Neural cell (in vitro differentiated cells): ENCODE results near the gene DOK4. TPM values are rescaled to one million over a fixed set of nuclear protein-coding genes. Genes with fewer than 3 reads are reported as not detected.

Experiments
- H2AFZ ChIP-seq: fragments of 200-600, 300-800 bp; sonication (generic), shearing (Covaris generic); 2 replicates; pipeline ENCODE4 v1.6.0; 2014; ENCODE audit warnings: low read depth, mild to moderate bottlenecking, antibody characterized with exemption, low read length, moderate library complexity
- H3F3A ChIP-seq: fragments of 200-600 bp; shearing (Covaris generic); 2 replicates; pipeline ENCODE4 v1.6.1; 2016; ENCODE audit warnings: mild to moderate bottlenecking, moderate library complexity, mixed read lengths, antibody characterized with exemption, low read length; ENCODE audit not compliant: insufficient read depth, poor library complexity, severe bottlenecking
- H3K27ac ChIP-seq: fragments of 200-600, 300-800 bp; sonication (generic), shearing (Covaris generic); 2 replicates; pipeline ENCODE4 v1.5.1; 2014; ENCODE audit warnings: mild to moderate bottlenecking, low read length, moderate library complexity
- H3K27me3 ChIP-seq: fragments of 300-800, 200-600 bp; sonication (generic), shearing (Covaris generic); 2 replicates; pipeline ENCODE4 v1.6.0; 2014; ENCODE audit warnings: mild to moderate bottlenecking, low read depth, low read length, moderate library complexity; ENCODE audit not compliant: insufficient read depth
- H3K36me3 ChIP-seq: fragments of 300-800, 200-600 bp; sonication (generic), shearing (Covaris generic); 2 replicates; pipeline ENCODE4 v1.5.1; 2014; ENCODE audit warnings: mild to moderate bottlenecking, antibody characterized with exemption, low read length, moderate library complexity; ENCODE audit not compliant: insufficient read depth
- H3K4me2 ChIP-seq: fragments of 300-800, 200-600 bp; sonication (generic), shearing (Covaris generic); 2 replicates; pipeline ENCODE4 v1.6.0; 2014; ENCODE audit warnings: mild to moderate bottlenecking, low read length
- H3K4me3 ChIP-seq: fragments of 300-800, 200-600 bp; sonication (generic), shearing (Covaris generic); 2 replicates; pipeline ENCODE4 v1.5.1; 2014; ENCODE audit warnings: mild to moderate bottlenecking, low read length, moderate library complexity
- H3K79me2 ChIP-seq: fragments of 200-600 bp; shearing (Covaris generic); replicated peaks from 2 replicates; pipeline ENCODE4 v1.6.0; 2014; ENCODE audit warnings: mild to moderate bottlenecking, low read length, moderate library complexity; ENCODE audit not compliant: insufficient read depth
- H3K9ac ChIP-seq: fragments of 300-800, 200-600 bp; sonication (generic), shearing (Covaris generic); 2 replicates; pipeline ENCODE4 v1.6.1; 2016; ENCODE audit warnings: mild to moderate bottlenecking, low read length, mixed read lengths
- H3K9me2 ChIP-seq: fragments of 200-600 bp; shearing (Covaris generic); 2 replicates; pipeline ENCODE4 v1.6.1; 2016; ENCODE audit warnings: mild to moderate bottlenecking, low read length, mixed read lengths; ENCODE audit not compliant: insufficient read depth
- H3K9me3 ChIP-seq: fragments of 200-600, 300-800 bp; sonication (generic), shearing (Covaris generic); 2 replicates; pipeline ENCODE4 v1.6.1; 2016; ENCODE audit warnings: mild to moderate bottlenecking, mixed run types, low read length, moderate library complexity, mixed read lengths
- H4K20me1 ChIP-seq: fragments of 200-600 bp; shearing (Covaris generic); 2 replicates; pipeline ENCODE4 v1.6.1; 2016; ENCODE audit warnings: mild to moderate bottlenecking, mixed run types; ENCODE audit not compliant: insufficient read depth
- CTCF ChIP-seq: fragments of 450-650 bp; IDR thresholded peaks from 2 replicates; pipeline ENCODE4 v1.5.1; 2014; ENCODE audit warnings: antibody characterized with exemption, mild to moderate bottlenecking, moderate library complexity; ENCODE audit not compliant: poor library complexity, severe bottlenecking
- EP300 ChIP-seq: fragments of 450-650 bp; conservative IDR thresholded peaks from 2 replicates; pipeline ENCODE4 v1.6.1; 2014; ENCODE audit warnings: antibody characterized with exemption, mild to moderate bottlenecking, moderate library complexity; ENCODE audit not compliant: poor library complexity, severe bottlenecking
- EZH2 ChIP-seq: fragments of 200-600, 300-800 bp; shearing (Covaris generic), sonication (generic); IDR thresholded peaks from 2 replicates; pipeline ENCODE4 v1.6.1; 2014; ENCODE audit warnings: antibody characterized with exemption, low read length, borderline replicate concordance, mild to moderate bottlenecking; ENCODE audit not compliant: insufficient read depth, poor library complexity, severe bottlenecking
- MXI1 ChIP-seq: fragments of 450-650 bp; conservative IDR thresholded peaks from 2 replicates; pipeline ENCODE4 v1.6.1; 2014; ENCODE audit warnings: antibody characterized with exemption, mild to moderate bottlenecking; ENCODE audit not compliant: poor library complexity, severe bottlenecking
- POLR2AphosphoS5 ChIP-seq: IDR thresholded peaks from 2 replicates; pipeline ENCODE4 v1.6.1; 2012
- RAD21 ChIP-seq: fragments of 450-650 bp; conservative IDR thresholded peaks from 2 replicates; pipeline ENCODE4 v1.6.1; 2014; ENCODE audit warnings: antibody characterized with exemption, mild to moderate bottlenecking, moderate library complexity
- SMC3 ChIP-seq: fragments of 450-650 bp; conservative IDR thresholded peaks from 2 replicates; pipeline ENCODE4 v1.6.1; 2014; ENCODE audit warnings: antibody characterized with exemption, mild to moderate bottlenecking, moderate library complexity; ENCODE audit not compliant: poor library complexity
- TAF1 ChIP-seq: IDR thresholded peaks from 2 replicates; pipeline ENCODE4 v1.6.1; 2012; ENCODE audit warnings: low read depth
- polyA minus RNA-seq: library from RNA; depleted of rRNA, polyadenylated mRNA; stranded (reverse); fragments of >200 nt; gene quantifications from 2 replicates; pipeline ENCODE4 v1.2.3, GENCODE V29; 2014
- polyA plus RNA-seq: library from polyadenylated mRNA; depleted of rRNA; stranded (reverse); fragments of >200 nt; gene quantifications from 2 replicates; pipeline ENCODE4 v1.2.3, GENCODE V29; 2014

Gene DOK4
- 214 and 250 TPM in 2 replicates for polyA plus RNA-seq
- 101 and 102 TPM in 2 replicates for polyA minus RNA-seq

DNA sequence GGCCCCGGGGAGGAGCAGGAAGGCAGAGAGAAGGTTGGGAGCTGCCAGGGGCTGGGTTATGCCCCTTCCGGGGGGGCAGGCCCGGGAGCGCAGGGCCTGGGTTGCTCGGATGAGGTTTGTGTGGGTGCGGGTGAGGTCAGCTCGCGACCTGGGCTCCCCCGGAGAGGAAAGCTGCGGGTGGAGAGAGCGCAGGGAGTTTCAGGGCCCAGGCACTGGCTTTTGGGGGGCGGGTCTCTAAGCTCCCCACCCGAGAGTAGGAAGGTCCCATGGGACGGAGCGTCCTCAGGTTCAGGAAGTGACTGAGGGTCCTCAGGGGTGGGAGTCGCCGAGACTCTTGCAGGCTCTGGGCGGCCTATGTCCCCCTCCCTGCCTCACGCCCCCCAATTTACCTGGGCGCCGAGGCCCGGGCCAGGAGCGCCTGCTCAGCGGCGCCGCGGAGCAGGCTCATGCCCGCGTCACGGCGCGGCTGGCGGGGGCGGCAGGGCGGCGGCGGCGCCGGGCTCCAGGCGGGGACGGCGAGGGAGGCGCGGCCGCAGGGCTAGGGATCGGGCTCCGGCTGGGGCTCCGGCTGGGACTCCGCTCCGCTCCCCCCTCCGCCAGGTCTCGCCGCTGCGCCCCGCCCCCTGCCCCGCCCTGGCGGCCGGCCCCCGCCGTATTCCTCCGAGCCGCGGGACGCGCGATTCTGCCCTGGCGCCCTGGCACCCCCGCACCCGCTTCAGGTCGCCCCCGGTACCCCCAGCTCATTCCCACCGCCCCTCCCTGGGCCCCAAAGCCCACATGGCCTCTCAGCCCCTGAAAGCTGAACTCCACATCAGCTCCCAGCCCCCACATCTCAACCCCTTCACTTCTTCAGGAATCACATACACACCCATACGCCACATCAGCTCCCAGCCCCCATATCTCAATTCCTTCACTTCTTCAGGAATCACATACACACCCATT is at the start of gene DOK4:
Gene DOK4, minus strand, starts transcription at position 578 of the 942 bp plus-strand sequence. CDS start 6,986 bp downstream, outside the sequence.
- Histone ChIP-seq H3K36me3 (no peaks in the 10 kb centered on the region), H4K20me1 (no peaks in the 10 kb centered on the region), H3K4me3 (peak within 1 kb of the TSS; percentile 76), H3K27ac (no peak within 1 kb of the TSS), H2AFZ (peak within 1 kb of the TSS; percentile 67), H3F3A (no peaks in the 10 kb centered on the region), H3K4me2 (peak within 1 kb of the TSS; percentile 73), H3K27me3 (no peaks in the 10 kb centered on the region), H3K79me2 (no peaks in the 10 kb centered on the region), H3K9me3 (no peaks in the 10 kb centered on the region), H3K9ac (peak within 1 kb of the TSS; percentile 64), H3K9me2 (no peaks in the 10 kb centered on the region)
- TF ChIP-seq EZH2 (no peak), SMC3 (no peak), EP300 (peak; percentile 27), CTCF (no peak), MXI1 (peak; percentile 28), POLR2AphosphoS5 (peak; percentile 46)

DNA sequence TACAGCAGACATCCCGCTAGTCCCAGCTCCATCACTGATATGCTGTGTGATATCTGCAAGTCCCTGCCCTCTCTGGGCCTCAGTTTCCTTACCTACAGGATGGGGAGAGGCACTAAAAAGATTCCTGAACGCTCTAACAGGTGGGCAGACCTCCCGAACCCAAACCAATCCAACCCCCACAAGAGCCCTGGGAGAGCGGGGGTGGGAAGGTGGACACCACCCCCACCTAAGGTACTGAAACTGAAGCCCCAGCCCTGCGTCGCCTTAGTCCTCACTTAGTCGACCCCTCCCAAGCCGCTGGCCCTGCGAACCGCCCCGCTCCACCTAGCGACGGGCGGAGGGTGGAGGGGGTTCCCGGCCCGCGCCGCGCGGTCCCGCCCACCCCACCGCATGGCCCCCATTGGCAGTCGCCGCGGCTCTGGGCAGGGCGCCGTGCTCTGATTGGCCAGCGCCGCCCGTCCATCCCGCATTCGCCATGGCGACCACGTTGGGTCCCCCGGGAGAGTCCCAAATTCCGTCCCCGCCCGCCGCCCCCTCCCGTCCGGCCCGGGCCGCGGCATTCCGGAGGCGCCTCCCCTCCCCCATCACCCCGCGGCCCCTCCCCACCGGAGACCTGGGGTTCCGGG is 49.5 kb upstream of the DOK4 start:
- H3K4me2 ChIP-seq: peak overlapping the region; percentile 30
- H3K9ac ChIP-seq: peak overlapping the region; percentile 42
- no peak overlapping the region for H3K27ac ChIP-seq
- H4K20me1 ChIP-seq: no peaks in the 10 kb centered on the region
- H3K36me3 ChIP-seq: no peaks in the 10 kb centered on the region
- no peaks in the 10 kb centered on the region for H3K79me2 ChIP-seq
- H3K9me3 ChIP-seq: no peaks in the 10 kb centered on the region
- TF ChIP-seq CTCF (peak; percentile 13), RAD21 (no peak), TAF1 (no peak)
- no peak overlapping the region for H2AFZ ChIP-seq
- H3F3A ChIP-seq: peaks cover 5% of the 10 kb centered on the region
- peaks cover 13% of the 10 kb centered on the region for H3K27me3 ChIP-seq
- H3K9me2 ChIP-seq: no peaks in the 10 kb centered on the region
- peak overlapping the region; percentile 72 for H3K4me3 ChIP-seq
